ENCODE data around the gene LMAN2.

LMAN2 gene

GRCh38 chr5:177396807-177397206 lies 45.3 kb upstream of the LMAN2 start:
- no peak overlapping the region for H3K18ac ChIP-seq (ENCODE audit: low read depth in 1 of 2, low read length in 2 of 2)
- no peaks in the 10 kb centered on the region for H3K36me3 ChIP-seq (ENCODE audit: control insufficient read depth in 1 of 2, insufficient read depth in 2 of 2, low read depth in 1 of 2, low read length in 2 of 2)
- no peak overlapping the region for H3K4me2 ChIP-seq (ENCODE audit: low read length, poor library complexity, severe bottlenecking)
- H2BK5ac ChIP-seq (ENCODE audit: low read depth, low read length, poor library complexity, severe bottlenecking), result no peak overlapping the region
- DNase-seq, result no peak
- H3K4me3 ChIP-seq (ENCODE audit: insufficient read depth in 1 of 2, low read depth in 1 of 2, low read length in 2 of 2), result no peak overlapping the region
- no peak overlapping the region for H4K91ac ChIP-seq (ENCODE audit: low read length)
- no peak overlapping the region for H3K9ac ChIP-seq (ENCODE audit: low read length)
- H3K27me3 ChIP-seq (ENCODE audit: control insufficient read depth in 1 of 2, insufficient read depth in 1 of 2, low read length in 2 of 2), result peaks cover 8 to 75% of the 10 kb centered on the region in 2 experiments
- no peak overlapping the region for H4K8ac ChIP-seq (ENCODE audit: low read length)
- WGBS, result 94% methylated on average over 10 of the region's 10 CpGs
- H3K23ac ChIP-seq (ENCODE audit: low read length in 2 of 2), result no peak overlapping the region
- H3K4me1 ChIP-seq (ENCODE audit: control insufficient read depth, insufficient read depth, low read depth, low read length), result peaks cover 2% of the 10 kb centered on the region
- no peak overlapping the region for H3K14ac ChIP-seq (ENCODE audit: low read length in 2 of 2)
- no peak overlapping the region for H2BK120ac ChIP-seq (ENCODE audit: low read depth, low read length)
- H2AFZ ChIP-seq (ENCODE audit: low read depth, low read length), result no peak overlapping the region
- no peak overlapping the region for H2AK5ac ChIP-seq (ENCODE audit: low read length, severe bottlenecking)
- no peak overlapping the region for H2BK15ac ChIP-seq (ENCODE audit: low read depth, poor library complexity, severe bottlenecking)
- H2BK12ac ChIP-seq (ENCODE audit: low read length in 2 of 2), result no peak overlapping the region
- H3K79me1 ChIP-seq (replicated peaks; ENCODE audit: low read length, poor library complexity, severe bottlenecking), result no peaks in the 10 kb centered on the region
- H3K4ac ChIP-seq (ENCODE audit: low read depth in 1 of 2, low read length in 2 of 2), result no peak overlapping the region
- H3K9me3 ChIP-seq (ENCODE audit: control insufficient read depth, low read length), result no peaks in the 10 kb centered on the region
- no peak overlapping the region for H3K27ac ChIP-seq (ENCODE audit: low read length, poor library complexity, severe bottlenecking)

GRCh38 chr5:177396078-177396477 lies 44.6 kb upstream of the LMAN2 start:
- no peaks in the 10 kb centered on the region for H3K36me3 ChIP-seq (ENCODE audit: control insufficient read depth in 1 of 2, insufficient read depth in 2 of 2, low read depth in 1 of 2, low read length in 2 of 2)
- H2BK12ac ChIP-seq (ENCODE audit: low read length in 2 of 2), result no peak overlapping the region
- H3K4me3 ChIP-seq (ENCODE audit: insufficient read depth in 1 of 2, low read depth in 1 of 2, low read length in 2 of 2), result no peak overlapping the region
- H3K9ac ChIP-seq (ENCODE audit: low read length), result no peak overlapping the region
- H4K8ac ChIP-seq (ENCODE audit: low read length), result no peak overlapping the region
- H3K4ac ChIP-seq (ENCODE audit: low read depth in 1 of 2, low read length in 2 of 2), result no peak overlapping the region
- H2AFZ ChIP-seq (ENCODE audit: low read depth, low read length), result no peak overlapping the region
- no peaks in the 10 kb centered on the region for H3K9me3 ChIP-seq (ENCODE audit: control insufficient read depth, low read length)
- no peak for DNase-seq
- H3K4me1 ChIP-seq (ENCODE audit: control insufficient read depth, insufficient read depth, low read depth, low read length), result peaks cover 2% of the 10 kb centered on the region
- H3K79me1 ChIP-seq (replicated peaks; ENCODE audit: low read length, poor library complexity, severe bottlenecking), result no peaks in the 10 kb centered on the region
- H2BK120ac ChIP-seq (ENCODE audit: low read depth, low read length), result no peak overlapping the region
- H2BK5ac ChIP-seq (ENCODE audit: low read depth, low read length, poor library complexity, severe bottlenecking), result no peak overlapping the region
- H4K91ac ChIP-seq (ENCODE audit: low read length), result no peak overlapping the region
- no peak overlapping the region for H3K18ac ChIP-seq (ENCODE audit: low read depth in 1 of 2, low read length in 2 of 2)
- no peak overlapping the region for H3K27ac ChIP-seq (ENCODE audit: low read length, poor library complexity, severe bottlenecking)
- H2BK15ac ChIP-seq (ENCODE audit: low read depth, poor library complexity, severe bottlenecking), result no peak overlapping the region
- no peak overlapping the region for H3K4me2 ChIP-seq (ENCODE audit: low read length, poor library complexity, severe bottlenecking)
- H3K27me3 ChIP-seq (ENCODE audit: control insufficient read depth in 1 of 2, insufficient read depth in 1 of 2, low read length in 2 of 2), result peaks cover 8 to 68% of the 10 kb centered on the region in 2 experiments
- H2AK5ac ChIP-seq (ENCODE audit: low read length, severe bottlenecking), result no peak overlapping the region
- WGBS, result 89% methylated on average over 7 of the region's 8 CpGs
- no peak overlapping the region for H3K23ac ChIP-seq (ENCODE audit: low read length in 2 of 2)
- no peak overlapping the region for H3K14ac ChIP-seq (ENCODE audit: low read length in 2 of 2)

GRCh38 chr5:177393990-177394389 lies 42.5 kb upstream of the LMAN2 start:
- DNase-seq, result no peak
- Histone ChIP-seq H4K8ac (ENCODE audit: low read length) (no peak overlapping the region), H2AFZ (ENCODE audit: low read depth, low read length) (no peak overlapping the region), H2BK120ac (ENCODE audit: low read depth, low read length) (no peak overlapping the region), H4K91ac (ENCODE audit: low read length) (no peak overlapping the region), H3K4me2 (ENCODE audit: low read length, poor library complexity, severe bottlenecking) (no peak overlapping the region), H3K4me3 (ENCODE audit: insufficient read depth in 1 of 2, low read depth in 1 of 2, low read length in 2 of 2) (no peak overlapping the region), H2BK15ac (ENCODE audit: low read depth, poor library complexity, severe bottlenecking) (no peak overlapping the region), H3K14ac (ENCODE audit: low read length in 2 of 2) (no peak overlapping the region), H3K36me3 (ENCODE audit: control insufficient read depth in 1 of 2, insufficient read depth in 2 of 2, low read depth in 1 of 2, low read length in 2 of 2) (no peaks in the 10 kb centered on the region), H3K27ac (ENCODE audit: low read length, poor library complexity, severe bottlenecking) (no peak overlapping the region), H3K23ac (ENCODE audit: low read length in 2 of 2) (no peak overlapping the region), H3K4me1 (ENCODE audit: control insufficient read depth, insufficient read depth, low read depth, low read length) (peaks cover 12% of the 10 kb centered on the region), H2BK12ac (ENCODE audit: low read length in 2 of 2) (no peak overlapping the region), H3K9me3 (ENCODE audit: control insufficient read depth, low read length) (no peaks in the 10 kb centered on the region), H3K9ac (ENCODE audit: low read length) (no peak overlapping the region), H3K79me1 (replicated peaks; ENCODE audit: low read length, poor library complexity, severe bottlenecking) (no peaks in the 10 kb centered on the region), H2BK5ac (ENCODE audit: low read depth, low read length, poor library complexity, severe bottlenecking) (no peak overlapping the region), H3K18ac (ENCODE audit: low read depth in 1 of 2, low read length in 2 of 2) (no peak overlapping the region), H3K27me3 (ENCODE audit: control insufficient read depth in 1 of 2, insufficient read depth in 1 of 2, low read length in 2 of 2) (peaks cover 8 to 48% of the 10 kb centered on the region in 2 experiments), H2AK5ac (ENCODE audit: low read length, severe bottlenecking) (no peak overlapping the region), H3K4ac (ENCODE audit: low read depth in 1 of 2, low read length in 2 of 2) (no peak overlapping the region)
- 78% methylated on average over 5 of the region's 5 CpGs for WGBS

GRCh38 chr5:177393206-177393765 lies 41.8 kb upstream of the LMAN2 start:
- Histone ChIP-seq H2BK15ac (ENCODE audit: low read depth, poor library complexity, severe bottlenecking) (no peak overlapping the region), H3K4me3 (ENCODE audit: insufficient read depth in 1 of 2, low read depth in 1 of 2, low read length in 2 of 2) (no peak overlapping the region), H2AK5ac (ENCODE audit: low read length, severe bottlenecking) (no peak overlapping the region), H3K18ac (ENCODE audit: low read depth in 1 of 2, low read length in 2 of 2) (no peak overlapping the region), H3K79me1 (replicated peaks; ENCODE audit: low read length, poor library complexity, severe bottlenecking) (no peaks in the 10 kb centered on the region), H2BK12ac (ENCODE audit: low read length in 2 of 2) (no peak overlapping the region), H3K36me3 (ENCODE audit: control insufficient read depth in 1 of 2, insufficient read depth in 2 of 2, low read depth in 1 of 2, low read length in 2 of 2) (no peaks in the 10 kb centered on the region), H2BK5ac (ENCODE audit: low read depth, low read length, poor library complexity, severe bottlenecking) (no peak overlapping the region), H4K8ac (ENCODE audit: low read length) (no peak overlapping the region), H3K9ac (ENCODE audit: low read length) (no peak overlapping the region), H3K9me3 (ENCODE audit: control insufficient read depth, low read length) (no peaks in the 10 kb centered on the region), H3K4ac (ENCODE audit: low read depth in 1 of 2, low read length in 2 of 2) (no peak overlapping the region), H3K4me1 (ENCODE audit: control insufficient read depth, insufficient read depth, low read depth, low read length) (peaks cover 18% of the 10 kb centered on the region), H3K4me2 (ENCODE audit: low read length, poor library complexity, severe bottlenecking) (no peak overlapping the region), H3K27ac (ENCODE audit: low read length, poor library complexity, severe bottlenecking) (no peak overlapping the region), H4K91ac (ENCODE audit: low read length) (no peak overlapping the region), H3K23ac (ENCODE audit: low read length in 2 of 2) (no peak overlapping the region), H2AFZ (ENCODE audit: low read depth, low read length) (no peak overlapping the region), H2BK120ac (ENCODE audit: low read depth, low read length) (no peak overlapping the region), H3K14ac (ENCODE audit: low read length in 2 of 2) (no peak overlapping the region), H3K27me3 (ENCODE audit: control insufficient read depth in 1 of 2, insufficient read depth in 1 of 2, low read length in 2 of 2) (peaks cover 8 to 41% of the 10 kb centered on the region in 2 experiments)
- 79% methylated on average over 1 of the region's 1 CpG for WGBS
- DNase-seq, result no peak
